Measurements from ENCODE around the gene EVC2.

GRCh38 chr4:5526080-5526846 lies 182.1 kb downstream of the EVC2 start:
- TF ChIP-seq CTCF (IDR thresholded peaks at IDR 0.05) (no peak), POLR2A (IDR thresholded peaks at IDR 0.05; ENCODE audit: low read depth) (no peak), EP300 (IDR thresholded peaks at IDR 0.05) (no peak), POLR2AphosphoS5 (IDR thresholded peaks at IDR 0.05) (no peak)

Measured in esophagus muscularis mucosa (tissue), 4 donors.